CD4-positive, alpha-beta T cell treated with Interleukin-17A for 4 hours (primary cell): ENCODE measurements around the gene SLC5A8.

Experiments used
- DNase-seq: peaks from one replicate; pipeline ENCODE4 v3.0.0-alpha.2; 2020; ENCODE audit warnings: mixed read lengths

The SLC5A8 gene, protein sequence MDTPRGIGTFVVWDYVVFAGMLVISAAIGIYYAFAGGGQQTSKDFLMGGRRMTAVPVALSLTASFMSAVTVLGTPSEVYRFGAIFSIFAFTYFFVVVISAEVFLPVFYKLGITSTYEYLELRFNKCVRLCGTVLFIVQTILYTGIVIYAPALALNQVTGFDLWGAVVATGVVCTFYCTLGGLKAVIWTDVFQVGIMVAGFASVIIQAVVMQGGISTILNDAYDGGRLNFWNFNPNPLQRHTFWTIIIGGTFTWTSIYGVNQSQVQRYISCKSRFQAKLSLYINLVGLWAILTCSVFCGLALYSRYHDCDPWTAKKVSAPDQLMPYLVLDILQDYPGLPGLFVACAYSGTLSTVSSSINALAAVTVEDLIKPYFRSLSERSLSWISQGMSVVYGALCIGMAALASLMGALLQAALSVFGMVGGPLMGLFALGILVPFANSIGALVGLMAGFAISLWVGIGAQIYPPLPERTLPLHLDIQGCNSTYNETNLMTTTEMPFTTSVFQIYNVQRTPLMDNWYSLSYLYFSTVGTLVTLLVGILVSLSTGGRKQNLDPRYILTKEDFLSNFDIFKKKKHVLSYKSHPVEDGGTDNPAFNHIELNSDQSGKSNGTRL

DNA sequence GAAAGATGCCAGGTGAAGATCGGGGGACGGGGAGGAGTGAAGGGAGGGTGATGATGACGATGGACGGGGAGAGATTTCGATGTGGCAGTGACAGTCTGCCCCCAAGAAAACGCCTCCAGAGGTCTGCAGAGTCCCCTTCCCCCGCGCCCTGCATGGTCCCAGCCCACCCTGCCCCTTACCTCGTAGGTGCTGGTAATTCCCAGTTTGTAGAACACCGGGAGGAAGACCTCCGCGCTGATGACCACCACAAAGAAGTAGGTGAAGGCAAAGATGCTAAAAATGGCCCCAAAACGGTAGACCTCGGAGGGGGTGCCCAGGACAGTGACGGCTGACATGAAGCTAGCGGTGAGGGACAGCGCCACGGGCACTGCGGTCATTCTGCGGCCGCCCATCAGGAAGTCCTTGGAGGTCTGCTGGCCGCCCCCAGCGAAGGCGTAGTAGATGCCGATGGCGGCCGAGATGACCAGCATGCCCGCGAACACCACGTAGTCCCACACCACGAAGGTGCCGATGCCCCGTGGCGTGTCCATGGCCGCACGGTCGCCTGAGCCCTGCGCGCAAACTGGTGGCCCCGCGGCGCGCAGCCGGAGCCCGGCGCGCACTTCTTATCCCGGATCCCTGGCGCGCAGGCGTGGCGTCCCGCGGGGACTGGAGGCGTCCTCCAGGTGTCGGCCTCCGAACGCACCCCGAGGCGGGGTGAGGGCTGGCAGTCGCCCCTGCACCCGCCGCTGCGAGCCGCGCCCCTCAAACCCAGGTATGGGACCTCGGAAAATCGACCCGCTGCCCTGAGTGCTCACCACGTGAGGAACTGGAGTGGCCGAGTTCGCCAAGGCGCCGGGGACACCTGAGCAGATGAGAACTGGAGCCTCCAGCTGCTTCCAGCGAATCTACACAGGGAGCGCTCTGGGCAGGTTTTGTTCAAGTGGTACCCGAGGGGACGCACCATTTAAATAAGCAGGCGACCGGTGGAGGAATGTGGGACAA is at the start of gene SLC5A8:
Gene SLC5A8, minus strand, starts transcription at position 920 of the 984 bp plus-strand sequence. Its CDS starts 390 bp downstream, at position 530.
- no peak for DNase-seq

- no peak for DNase-seq
These were observed 47.3 kb upstream of the SLC5A8 start for GRCh38 chr12:101257357-101257756.

GRCh38 chr12:101256266-101256665 is 46.2 kb upstream of the SLC5A8 start:
- no peak for DNase-seq

- DNase-seq = no peak
These were observed 33.6 kb upstream of the SLC5A8 start for GRCh38 chr12:101243616-101244015.

DNA sequence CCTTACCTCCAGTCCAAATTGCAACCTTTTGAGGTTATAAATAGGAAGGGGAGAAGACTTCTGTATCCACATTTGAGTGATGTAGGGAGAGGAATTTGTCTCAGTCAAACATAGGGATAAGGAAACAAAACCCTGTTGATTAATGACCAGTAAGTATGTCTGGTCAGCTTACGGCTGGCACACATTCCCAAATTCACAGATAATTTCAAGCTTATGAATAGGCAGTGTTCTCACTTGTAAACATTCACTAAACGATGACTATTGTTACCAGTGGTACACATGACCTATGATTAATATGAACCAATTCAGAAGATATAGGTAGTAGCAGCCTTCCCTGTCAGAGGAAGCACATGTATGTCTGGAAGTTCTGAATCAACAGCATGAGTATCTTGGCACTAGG is 33.0 kb upstream of the SLC5A8 start:
- DNase-seq = no peak

DNA sequence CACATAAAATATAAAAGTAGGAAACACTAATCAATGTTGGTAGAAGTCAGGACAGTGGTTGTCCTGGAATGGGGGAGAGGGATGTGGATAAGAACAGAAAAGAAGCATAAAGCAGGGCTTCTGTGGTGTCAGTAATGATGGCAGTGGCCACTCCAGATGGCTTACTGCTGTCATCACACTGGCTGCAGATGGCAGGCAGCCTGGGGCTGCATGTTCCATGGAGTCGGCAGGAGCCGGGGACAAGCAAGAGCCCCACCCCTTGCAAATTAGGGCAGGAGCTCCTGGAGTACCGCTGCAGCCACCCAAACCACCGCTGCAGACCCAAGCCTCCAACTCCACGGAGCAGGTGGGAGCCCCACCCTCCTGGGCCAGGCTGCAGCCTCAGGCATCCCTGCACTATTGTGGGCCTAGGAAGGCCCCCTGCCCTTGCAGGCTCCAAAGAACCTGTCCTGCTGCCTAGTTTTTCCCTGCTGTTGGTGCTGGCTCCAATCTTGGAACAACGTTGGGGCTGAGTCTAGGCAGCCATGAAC is 28.8 kb upstream of the SLC5A8 start:
- no peak for DNase-seq

DNA sequence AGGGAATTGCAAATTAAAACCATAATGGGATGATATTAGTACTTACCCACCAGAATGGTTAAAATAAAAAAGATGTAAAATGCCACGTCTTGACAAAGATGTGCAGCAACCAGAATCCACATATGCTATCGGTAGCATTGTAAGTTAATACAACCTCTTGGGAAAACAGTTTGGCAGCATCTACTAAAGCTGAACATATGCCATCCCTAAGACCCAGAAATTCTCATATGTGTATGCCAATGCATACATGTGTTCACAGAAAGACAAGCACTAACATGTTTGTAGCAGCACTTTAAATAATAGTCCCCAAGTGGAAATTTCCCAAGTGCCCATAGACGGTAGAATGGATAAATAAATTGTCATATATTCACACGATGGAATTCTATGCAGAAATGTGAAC is 28.3 kb upstream of the SLC5A8 start:
- DNase-seq = no peak

GRCh38 chr12:101235686-101236085 is 25.6 kb upstream of the SLC5A8 start:
- DNase-seq = no peak

DNA sequence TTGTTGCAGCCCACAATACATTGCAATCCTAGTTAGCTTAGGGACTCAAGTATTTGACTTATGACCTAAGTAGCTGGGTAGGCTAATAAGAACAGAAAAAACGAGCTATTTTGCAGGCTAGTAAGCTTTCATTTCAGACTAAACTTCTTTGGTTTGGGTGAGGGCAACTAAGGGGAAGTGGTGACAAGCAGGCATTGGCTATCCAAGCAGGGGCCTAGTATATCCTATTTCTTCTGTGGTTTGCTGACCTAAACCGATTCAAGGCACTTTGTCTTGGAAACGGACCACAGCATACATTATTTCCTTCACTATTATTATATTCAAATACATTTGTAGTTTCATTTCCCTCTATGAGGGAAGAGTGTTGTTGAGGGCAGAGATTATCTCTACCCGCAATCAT is 21.6 kb upstream of the SLC5A8 start:
- no peak for DNase-seq

DNA sequence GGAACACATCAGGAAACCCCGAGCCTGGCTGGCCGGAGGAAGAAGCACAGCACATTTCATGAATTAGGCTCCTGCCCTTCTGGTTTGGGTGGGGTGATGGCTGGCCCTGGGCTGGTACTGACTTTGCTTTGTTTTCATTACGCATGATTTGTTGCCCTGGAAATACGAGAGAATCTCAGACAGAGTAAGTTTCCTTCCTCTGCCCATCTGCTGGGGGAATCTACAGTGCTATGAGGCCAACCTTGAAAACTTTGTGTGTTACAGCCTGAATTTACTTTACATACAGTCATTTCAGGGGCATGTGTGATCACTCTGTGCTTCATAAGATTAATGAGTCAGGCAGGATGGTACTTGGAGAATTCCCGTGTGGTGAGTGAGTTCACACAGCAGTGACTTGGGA is 20.5 kb upstream of the SLC5A8 start:
- no peak for DNase-seq

- no peak for DNase-seq
These were observed 19.8 kb upstream of the SLC5A8 start for GRCh38 chr12:101229841-101230241.

DNA sequence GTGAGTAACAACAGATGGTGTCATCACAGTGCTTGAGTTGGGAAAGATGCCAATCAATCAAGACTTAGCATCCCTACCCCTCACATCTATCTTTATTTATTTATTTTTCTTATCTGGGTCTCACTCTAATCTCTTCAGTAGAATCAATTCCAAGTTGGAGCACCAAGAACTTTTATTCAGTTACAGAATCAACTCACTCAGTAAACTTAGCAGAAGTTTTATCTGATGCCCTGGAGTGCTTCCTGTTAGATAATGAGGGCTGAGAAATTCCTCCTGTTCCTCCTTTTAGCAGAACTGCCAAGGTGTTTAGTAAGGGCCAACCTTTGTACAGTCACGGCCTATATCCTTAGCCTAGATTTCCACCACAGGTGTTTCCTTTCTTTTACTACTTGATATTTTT is 11.3 kb upstream of the SLC5A8 start:
- DNase-seq = no peak

- no peak for DNase-seq
These were observed 6.8 kb upstream of the SLC5A8 start for GRCh38 chr12:101216810-101217209.

- no peak for DNase-seq
These were observed 2.8 kb downstream of the SLC5A8 start for GRCh38 chr12:101207086-101207780.

- no peak for DNase-seq
These were observed 5.3 kb downstream of the SLC5A8 start for GRCh38 chr12:101204602-101205304.

DNA sequence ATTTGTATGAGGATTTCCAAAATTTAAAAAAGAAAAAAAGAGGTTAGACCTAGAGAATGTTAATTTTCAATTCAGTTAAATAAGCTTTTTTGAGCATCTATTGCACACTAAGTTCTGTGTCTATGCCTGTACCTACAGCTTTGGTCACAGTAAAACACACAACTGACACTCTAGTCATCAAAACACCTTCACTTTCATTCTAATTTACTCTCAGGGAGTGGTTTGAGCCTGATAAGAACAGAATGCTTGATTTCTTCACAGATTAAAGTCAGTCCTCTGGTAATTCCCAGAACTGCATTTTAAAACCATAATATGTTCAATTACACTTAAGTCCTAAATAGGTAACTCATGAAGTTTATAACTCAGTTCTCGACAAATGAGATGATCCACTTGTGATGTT is 9.2 kb downstream of the SLC5A8 start:
- DNase-seq = no peak

- DNase-seq = no peak
These were observed 9.9 kb downstream of the SLC5A8 start for GRCh38 chr12:101200145-101200544.

DNA sequence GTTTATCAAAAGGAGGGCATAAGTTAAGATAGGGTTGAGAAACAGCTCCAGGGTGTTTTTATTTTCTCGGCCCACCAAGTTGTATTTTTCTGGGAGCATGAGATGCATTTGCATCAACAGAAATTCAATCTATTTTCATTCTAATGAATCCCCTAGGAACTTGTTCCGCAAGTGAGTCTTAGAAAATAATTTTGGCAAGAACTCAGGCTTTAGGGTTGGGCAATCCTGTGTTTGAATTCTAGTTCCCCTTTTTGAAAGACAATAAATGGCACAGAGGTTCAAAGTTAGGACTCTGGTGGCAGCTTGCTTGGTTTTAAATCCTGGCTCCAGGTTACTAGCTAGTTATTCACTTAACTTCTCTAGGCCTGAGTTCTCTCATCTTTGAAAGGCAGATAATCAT is 23.7 kb downstream of the SLC5A8 start:
- no peak for DNase-seq

DNA sequence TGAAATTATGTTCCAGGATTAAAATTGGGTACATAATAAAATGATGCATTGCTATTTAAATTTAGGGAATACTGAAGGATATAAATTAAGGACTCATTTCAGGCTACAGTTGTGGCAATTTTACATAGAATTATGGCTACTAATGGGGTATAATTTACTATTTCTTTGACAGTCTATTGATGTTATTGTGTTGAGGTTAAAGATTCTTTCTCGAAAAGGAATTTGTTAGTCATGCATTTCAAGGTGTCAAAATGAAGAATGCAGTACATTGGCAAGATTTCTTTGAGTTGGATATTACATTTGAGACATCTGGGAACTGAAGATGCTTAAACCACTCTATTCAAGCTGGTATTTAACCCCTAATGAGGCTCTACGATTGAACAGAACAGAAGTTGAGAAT is 28.3 kb downstream of the SLC5A8 start:
- DNase-seq = no peak

- DNase-seq = no peak
These were observed 35.5 kb downstream of the SLC5A8 start for GRCh38 chr12:101174541-101174940.

DNA sequence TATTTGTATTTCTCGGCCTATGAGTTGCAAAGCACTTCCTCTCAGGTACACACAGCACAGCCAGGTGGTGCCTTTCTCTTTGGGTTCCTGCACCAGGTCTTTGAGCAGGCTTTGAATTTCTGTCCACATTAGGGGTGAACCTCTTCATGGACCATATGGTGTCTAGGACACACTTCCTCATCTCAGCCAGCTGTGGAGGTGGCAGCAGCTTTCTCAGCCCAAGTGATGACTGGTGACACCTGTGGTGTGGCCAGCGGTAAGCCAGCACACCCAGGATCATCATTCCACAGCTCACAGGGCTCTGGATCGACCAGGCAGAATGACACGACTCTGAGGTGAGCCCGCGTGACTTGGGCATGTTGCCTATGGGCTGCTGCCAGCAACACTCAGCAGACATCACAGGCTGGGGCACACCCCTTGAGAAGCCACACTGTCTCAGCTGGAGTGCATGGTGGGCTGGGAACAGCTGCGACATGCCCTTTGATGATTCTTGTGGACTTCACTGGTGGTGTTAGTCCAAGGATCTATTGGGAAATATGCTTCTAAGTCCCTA is 36.8 kb downstream of the SLC5A8 start:
- no peak for DNase-seq
